ENCODE data around the gene TDRD9.

The TDRD9 gene

GRCh38 chr14:104034976-104035699 lies 106.9 kb downstream of the TDRD9 start:
- no peak for DNase-seq

GRCh38 chr14:104036212-104036611 lies 108.0 kb downstream of the TDRD9 start:
- no peak for DNase-seq

- no peak for DNase-seq
These were observed 108.8 kb downstream of the TDRD9 start for GRCh38 chr14:104037074-104037473.

- no peak for DNase-seq
These were observed 109.6 kb downstream of the TDRD9 start for GRCh38 chr14:104037903-104038302.

- no peak for DNase-seq
These were observed 111.0 kb downstream of the TDRD9 start for GRCh38 chr14:104039214-104039613.

- no peak for DNase-seq
These were observed 112.3 kb downstream of the TDRD9 start for GRCh38 chr14:104040539-104040938.

- no peak for DNase-seq
These were observed 113.3 kb downstream of the TDRD9 start for GRCh38 chr14:104041430-104042104.

- DNase-seq: no peak
These were observed 115.8 kb downstream of the TDRD9 start for GRCh38 chr14:104044016-104044415.

GRCh38 chr14:104047761-104048160 lies 119.5 kb downstream of the TDRD9 start:
- no peak for DNase-seq

- no peak for DNase-seq
These were observed 120.7 kb downstream of the TDRD9 start for GRCh38 chr14:104048758-104049507.

- DNase-seq: no peak
These were observed 121.5 kb downstream of the TDRD9 start for GRCh38 chr14:104049576-104050240.

- DNase-seq: no peak
These were observed 123.0 kb downstream of the TDRD9 start for GRCh38 chr14:104051092-104051813.

GRCh38 chr14:104054222-104054905 lies 126.1 kb downstream of the TDRD9 start:
- no peak for DNase-seq

GRCh38 chr14:104062281-104062680 lies 134.0 kb downstream of the TDRD9 start:
- no peak for DNase-seq

GRCh38 chr14:104064003-104064402 lies 135.7 kb downstream of the TDRD9 start:
- DNase-seq: no peak

- DNase-seq: no peak
These were observed 138.0 kb downstream of the TDRD9 start for GRCh38 chr14:104066279-104066678.

- DNase-seq: no peak
These were observed 138.6 kb downstream of the TDRD9 start for GRCh38 chr14:104066719-104067295.

- no peak for DNase-seq
These were observed 141.3 kb downstream of the TDRD9 start for GRCh38 chr14:104069541-104069940.

GRCh38 chr14:104072586-104072985 lies 144.3 kb downstream of the TDRD9 start:
- no peak for DNase-seq

- no peak for DNase-seq
These were observed 145.5 kb downstream of the TDRD9 start for GRCh38 chr14:104073764-104074163.

GRCh38 chr14:104075530-104076151 lies 147.4 kb downstream of the TDRD9 start:
- DNase-seq: no peak
